ENCODE results near the gene SLC22A2.

- TF ChIP-seq FOXA2 (IDR thresholded peaks at IDR 0.05) (no peak), EGR1 (IDR thresholded peaks at IDR 0.05; ENCODE audit: low read depth in 2 of 2) (no peak), NR2F2 (IDR thresholded peaks at IDR 0.05) (no peak), SP1 (IDR thresholded peaks at IDR 0.05) (no peak), YY1 (IDR thresholded peaks at IDR 0.05) (no peak), JUND (IDR thresholded peaks at IDR 0.05) (no peak), TAF1 (conservative IDR thresholded peaks at IDR 0.05) (no peak), ATF3 (IDR thresholded peaks at IDR 0.05) (no peak), GABPA (IDR thresholded peaks at IDR 0.05 in 1 of 2, conservative IDR thresholded peaks at IDR 0.05 in 1 of 2) (no peak), FOXA1 (IDR thresholded peaks at IDR 0.05) (no peak)
- TF ChIP-seq, protein P1, sequence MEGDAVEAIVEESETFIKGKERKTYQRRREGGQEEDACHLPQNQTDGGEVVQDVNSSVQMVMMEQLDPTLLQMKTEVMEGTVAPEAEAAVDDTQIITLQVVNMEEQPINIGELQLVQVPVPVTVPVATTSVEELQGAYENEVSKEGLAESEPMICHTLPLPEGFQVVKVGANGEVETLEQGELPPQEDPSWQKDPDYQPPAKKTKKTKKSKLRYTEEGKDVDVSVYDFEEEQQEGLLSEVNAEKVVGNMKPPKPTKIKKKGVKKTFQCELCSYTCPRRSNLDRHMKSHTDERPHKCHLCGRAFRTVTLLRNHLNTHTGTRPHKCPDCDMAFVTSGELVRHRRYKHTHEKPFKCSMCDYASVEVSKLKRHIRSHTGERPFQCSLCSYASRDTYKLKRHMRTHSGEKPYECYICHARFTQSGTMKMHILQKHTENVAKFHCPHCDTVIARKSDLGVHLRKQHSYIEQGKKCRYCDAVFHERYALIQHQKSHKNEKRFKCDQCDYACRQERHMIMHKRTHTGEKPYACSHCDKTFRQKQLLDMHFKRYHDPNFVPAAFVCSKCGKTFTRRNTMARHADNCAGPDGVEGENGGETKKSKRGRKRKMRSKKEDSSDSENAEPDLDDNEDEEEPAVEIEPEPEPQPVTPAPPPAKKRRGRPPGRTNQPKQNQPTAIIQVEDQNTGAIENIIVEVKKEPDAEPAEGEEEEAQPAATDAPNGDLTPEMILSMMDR (IDR thresholded peaks at IDR 0.05; ENCODE audit: low read depth, low read length, missing input control), result no peak
- TF ChIP-seq, protein P2, sequence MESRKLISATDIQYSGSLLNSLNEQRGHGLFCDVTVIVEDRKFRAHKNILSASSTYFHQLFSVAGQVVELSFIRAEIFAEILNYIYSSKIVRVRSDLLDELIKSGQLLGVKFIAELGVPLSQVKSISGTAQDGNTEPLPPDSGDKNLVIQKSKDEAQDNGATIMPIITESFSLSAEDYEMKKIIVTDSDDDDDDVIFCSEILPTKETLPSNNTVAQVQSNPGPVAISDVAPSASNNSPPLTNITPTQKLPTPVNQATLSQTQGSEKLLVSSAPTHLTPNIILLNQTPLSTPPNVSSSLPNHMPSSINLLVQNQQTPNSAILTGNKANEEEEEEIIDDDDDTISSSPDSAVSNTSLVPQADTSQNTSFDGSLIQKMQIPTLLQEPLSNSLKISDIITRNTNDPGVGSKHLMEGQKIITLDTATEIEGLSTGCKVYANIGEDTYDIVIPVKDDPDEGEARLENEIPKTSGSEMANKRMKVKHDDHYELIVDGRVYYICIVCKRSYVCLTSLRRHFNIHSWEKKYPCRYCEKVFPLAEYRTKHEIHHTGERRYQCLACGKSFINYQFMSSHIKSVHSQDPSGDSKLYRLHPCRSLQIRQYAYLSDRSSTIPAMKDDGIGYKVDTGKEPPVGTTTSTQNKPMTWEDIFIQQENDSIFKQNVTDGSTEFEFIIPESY (IDR thresholded peaks at IDR 0.05), result no peak
- TF ChIP-seq, protein P3, sequence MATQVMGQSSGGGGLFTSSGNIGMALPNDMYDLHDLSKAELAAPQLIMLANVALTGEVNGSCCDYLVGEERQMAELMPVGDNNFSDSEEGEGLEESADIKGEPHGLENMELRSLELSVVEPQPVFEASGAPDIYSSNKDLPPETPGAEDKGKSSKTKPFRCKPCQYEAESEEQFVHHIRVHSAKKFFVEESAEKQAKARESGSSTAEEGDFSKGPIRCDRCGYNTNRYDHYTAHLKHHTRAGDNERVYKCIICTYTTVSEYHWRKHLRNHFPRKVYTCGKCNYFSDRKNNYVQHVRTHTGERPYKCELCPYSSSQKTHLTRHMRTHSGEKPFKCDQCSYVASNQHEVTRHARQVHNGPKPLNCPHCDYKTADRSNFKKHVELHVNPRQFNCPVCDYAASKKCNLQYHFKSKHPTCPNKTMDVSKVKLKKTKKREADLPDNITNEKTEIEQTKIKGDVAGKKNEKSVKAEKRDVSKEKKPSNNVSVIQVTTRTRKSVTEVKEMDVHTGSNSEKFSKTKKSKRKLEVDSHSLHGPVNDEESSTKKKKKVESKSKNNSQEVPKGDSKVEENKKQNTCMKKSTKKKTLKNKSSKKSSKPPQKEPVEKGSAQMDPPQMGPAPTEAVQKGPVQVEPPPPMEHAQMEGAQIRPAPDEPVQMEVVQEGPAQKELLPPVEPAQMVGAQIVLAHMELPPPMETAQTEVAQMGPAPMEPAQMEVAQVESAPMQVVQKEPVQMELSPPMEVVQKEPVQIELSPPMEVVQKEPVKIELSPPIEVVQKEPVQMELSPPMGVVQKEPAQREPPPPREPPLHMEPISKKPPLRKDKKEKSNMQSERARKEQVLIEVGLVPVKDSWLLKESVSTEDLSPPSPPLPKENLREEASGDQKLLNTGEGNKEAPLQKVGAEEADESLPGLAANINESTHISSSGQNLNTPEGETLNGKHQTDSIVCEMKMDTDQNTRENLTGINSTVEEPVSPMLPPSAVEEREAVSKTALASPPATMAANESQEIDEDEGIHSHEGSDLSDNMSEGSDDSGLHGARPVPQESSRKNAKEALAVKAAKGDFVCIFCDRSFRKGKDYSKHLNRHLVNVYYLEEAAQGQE (IDR thresholded peaks at IDR 0.05), result no peak
- TF ChIP-seq, protein P4, sequence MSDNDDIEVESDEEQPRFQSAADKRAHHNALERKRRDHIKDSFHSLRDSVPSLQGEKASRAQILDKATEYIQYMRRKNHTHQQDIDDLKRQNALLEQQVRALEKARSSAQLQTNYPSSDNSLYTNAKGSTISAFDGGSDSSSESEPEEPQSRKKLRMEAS (IDR thresholded peaks at IDR 0.05), result no peak
Observed at GRCh38 chr6:160272707-160273106, 14.1 kb upstream of the SLC22A2 start.

Measured in liver (tissue), 3 donors.